Brain microvascular endothelial cell (primary cell): ENCODE results near the gene NDUFB2.

Experiments
- DNase-seq: peaks from one replicate; pipeline ENCODE4 v3.0.0-alpha.2; 2020
- H3K27ac ChIP-seq: fragments of 250-450 bp; sonication (Bioruptor Pico); 2 replicates; pipeline ENCODE4 v1.5.1; 2020; ENCODE audit warnings: mild to moderate bottlenecking, moderate library complexity
- H3K27me3 ChIP-seq: fragments of 250-450 bp; sonication (Bioruptor Pico); replicated peaks from 2 replicates; pipeline ENCODE4 v1.5.1; 2020; ENCODE audit warnings: mild to moderate bottlenecking
- H3K36me3 ChIP-seq: fragments of 250-450 bp; sonication (Bioruptor Pico); replicated peaks from 2 replicates; pipeline ENCODE4 v1.5.1; 2020; ENCODE audit warnings: mild to moderate bottlenecking
- H3K4me3 ChIP-seq: 2 replicates; pipeline ENCODE4 v1.5.1; 2011; ENCODE audit warnings: low read depth, mild to moderate bottlenecking, control low read depth, low read length, moderate library complexity
- CTCF ChIP-seq: IDR thresholded peaks from 2 replicates; pipeline ENCODE4 v1.5.1; 2011; ENCODE audit warnings: low read depth, mild to moderate bottlenecking, moderate library complexity, low read length, control low read depth, inconsistent platforms; ENCODE audit errors: missing control alignments
- in situ Hi-C: cut with HindIII; loops from 2 replicates; pipeline ENCODE4 v1.10.0; 2017; ENCODE audit warnings: low sequenced_read_pairs, low pct_ligation_motif_present

Gene NDUFB2

GRCh38 chr7:140678081-140678815 lies 18.3 kb upstream of the NDUFB2 start:
- Histone ChIP-seq H3K36me3 (peaks cover 4% of the 10 kb centered on the region), H3K27me3 (no peaks in the 10 kb centered on the region), H3K27ac (no peak overlapping the region), H3K4me3 (no peak overlapping the region)
- DNase-seq, result no peak
- in situ Hi-C loops, result no loop called here
- no peak for TF ChIP-seq CTCF

- no peak for DNase-seq
- no peak overlapping the region for H3K27ac ChIP-seq
- H3K4me3 ChIP-seq, result no peak overlapping the region
- no peak for TF ChIP-seq CTCF
- H3K27me3 ChIP-seq, result no peaks in the 10 kb centered on the region
- in situ Hi-C loops, result no loop called here
- H3K36me3 ChIP-seq, result peaks cover 4% of the 10 kb centered on the region
These were observed 17.7 kb upstream of the NDUFB2 start for GRCh38 chr7:140678816-140679130.

GRCh38 chr7:140679186-140679585 lies 17.3 kb upstream of the NDUFB2 start:
- TF ChIP-seq CTCF, result no peak
- in situ Hi-C loops, result no loop called here

GRCh38 chr7:140680886-140681285 lies 15.6 kb upstream of the NDUFB2 start:
- no peak for TF ChIP-seq CTCF
- Histone ChIP-seq H3K36me3 (peaks cover 4% of the 10 kb centered on the region), H3K27ac (no peak overlapping the region), H3K4me3 (no peak overlapping the region), H3K27me3 (no peaks in the 10 kb centered on the region)
- DNase-seq, result no peak
- in situ Hi-C loops, result no loop called here

More at GRCh38 chr7:140679186-140679585, 17.3 kb upstream of the NDUFB2 start:
- H3K27me3 ChIP-seq, result no peaks in the 10 kb centered on the region
- H3K36me3 ChIP-seq, result peaks cover 4% of the 10 kb centered on the region
- no peak overlapping the region for H3K4me3 ChIP-seq
- no peak for DNase-seq
- H3K27ac ChIP-seq, result no peak overlapping the region

GRCh38 chr7:140681766-140682165 lies 14.7 kb upstream of the NDUFB2 start:
- Histone ChIP-seq H3K27me3 (no peaks in the 10 kb centered on the region), H3K36me3 (peaks cover 4% of the 10 kb centered on the region), H3K4me3 (no peak overlapping the region), H3K27ac (no peak overlapping the region)
- DNase-seq, result no peak
- no peak for TF ChIP-seq CTCF
- in situ Hi-C loops, result no loop called here

GRCh38 chr7:140683657-140684056 lies 12.9 kb upstream of the NDUFB2 start:
- Histone ChIP-seq H3K4me3 (no peak overlapping the region), H3K36me3 (peaks cover 4% of the 10 kb centered on the region), H3K27ac (no peak overlapping the region), H3K27me3 (no peaks in the 10 kb centered on the region)
- in situ Hi-C loops, result no loop called here
- no peak for TF ChIP-seq CTCF
- DNase-seq, result no peak
